ENCODE data around the gene JCAD. TPM values are rescaled to one million over a fixed set of nuclear protein-coding genes. Genes with fewer than 3 reads are reported as not detected.
"Not testable (repeated sequence)": the region's sequence is repeated elsewhere in the genome, so short reads cannot be mapped to it uniquely, and the experiment has no call there.

The JCAD gene
- total RNA-seq, 1 experiment from 2014 or later = 10.0 TPM

DNA sequence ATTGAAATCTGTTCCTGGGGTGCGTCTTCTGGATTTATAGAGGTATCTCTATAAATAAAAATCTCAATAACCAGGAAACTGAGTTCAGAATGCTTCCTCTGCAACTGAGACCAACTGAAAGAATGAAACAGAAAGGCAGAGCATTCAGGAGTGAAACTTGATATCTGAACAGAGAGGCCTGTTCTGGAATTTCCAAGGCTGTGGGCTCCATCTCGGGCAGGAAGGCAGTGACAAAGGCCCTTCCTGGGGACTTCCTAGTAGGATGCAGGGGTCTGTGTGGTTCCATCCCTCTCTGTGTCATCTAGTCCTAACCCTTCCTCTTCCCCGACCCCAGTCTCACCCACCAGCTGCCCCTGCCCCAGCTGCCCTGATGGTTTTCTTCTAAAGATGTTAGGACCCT lies 52.0 kb downstream of the JCAD start:
- no TSS peak for BruUV-seq (replicated peaks)
- Mint-ChIP-seq H3K36me3 (ENCODE audit: insufficient read depth, unreplicated experiment) (no peaks in the 10 kb centered on the region), H3K9me3 (ENCODE audit: unreplicated experiment) (no peaks in the 10 kb centered on the region), H3K4me1 (ENCODE audit: low read depth, unreplicated experiment) (peaks cover 8% of the 10 kb centered on the region), H3K4me3 (ENCODE audit: unreplicated experiment) (no peak overlapping the region), H3K27me3 (ENCODE audit: insufficient read depth, unreplicated experiment) (no peaks in the 10 kb centered on the region), H3K27ac (ENCODE audit: unreplicated experiment) (no peak overlapping the region)
- H3K36me3 ChIP-seq (ENCODE audit: control insufficient read depth, insufficient read depth, low read length) = no peaks in the 10 kb centered on the region
- ChIA-PET POLR2A (no interaction called here), CTCF (interaction anchor here (0.6 kb wide), 1 partner anchor 145 kb away, joined by 4 read pairs; no protein-coding TSS in a partner anchor)
- H3K9me3 ChIP-seq = no peaks in the 10 kb centered on the region
- no peak for DNase-seq
- H3K4me1 ChIP-seq = peaks cover 4% of the 10 kb centered on the region
- no peak overlapping the region for H3K4me3 ChIP-seq (ENCODE audit: low read depth, low read length)
- TF ChIP-seq, protein P1, sequence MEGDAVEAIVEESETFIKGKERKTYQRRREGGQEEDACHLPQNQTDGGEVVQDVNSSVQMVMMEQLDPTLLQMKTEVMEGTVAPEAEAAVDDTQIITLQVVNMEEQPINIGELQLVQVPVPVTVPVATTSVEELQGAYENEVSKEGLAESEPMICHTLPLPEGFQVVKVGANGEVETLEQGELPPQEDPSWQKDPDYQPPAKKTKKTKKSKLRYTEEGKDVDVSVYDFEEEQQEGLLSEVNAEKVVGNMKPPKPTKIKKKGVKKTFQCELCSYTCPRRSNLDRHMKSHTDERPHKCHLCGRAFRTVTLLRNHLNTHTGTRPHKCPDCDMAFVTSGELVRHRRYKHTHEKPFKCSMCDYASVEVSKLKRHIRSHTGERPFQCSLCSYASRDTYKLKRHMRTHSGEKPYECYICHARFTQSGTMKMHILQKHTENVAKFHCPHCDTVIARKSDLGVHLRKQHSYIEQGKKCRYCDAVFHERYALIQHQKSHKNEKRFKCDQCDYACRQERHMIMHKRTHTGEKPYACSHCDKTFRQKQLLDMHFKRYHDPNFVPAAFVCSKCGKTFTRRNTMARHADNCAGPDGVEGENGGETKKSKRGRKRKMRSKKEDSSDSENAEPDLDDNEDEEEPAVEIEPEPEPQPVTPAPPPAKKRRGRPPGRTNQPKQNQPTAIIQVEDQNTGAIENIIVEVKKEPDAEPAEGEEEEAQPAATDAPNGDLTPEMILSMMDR (IDR thresholded peaks at IDR 0.05; ENCODE audit: insufficient read depth in 1 of 2, low read depth in 1 of 2, low read length in 1 of 2, severe bottlenecking in 1 of 2, unreplicated experiment in 1 of 2) = no peak
- intact Hi-C loops (cut with micrococcal nuclease; ENCODE audit: unreplicated experiment) = no loop called here
- H3K27me3 ChIP-seq (replicated peaks; ENCODE audit: control insufficient read depth, insufficient read depth, low read length) = no peaks in the 10 kb centered on the region

DNA sequence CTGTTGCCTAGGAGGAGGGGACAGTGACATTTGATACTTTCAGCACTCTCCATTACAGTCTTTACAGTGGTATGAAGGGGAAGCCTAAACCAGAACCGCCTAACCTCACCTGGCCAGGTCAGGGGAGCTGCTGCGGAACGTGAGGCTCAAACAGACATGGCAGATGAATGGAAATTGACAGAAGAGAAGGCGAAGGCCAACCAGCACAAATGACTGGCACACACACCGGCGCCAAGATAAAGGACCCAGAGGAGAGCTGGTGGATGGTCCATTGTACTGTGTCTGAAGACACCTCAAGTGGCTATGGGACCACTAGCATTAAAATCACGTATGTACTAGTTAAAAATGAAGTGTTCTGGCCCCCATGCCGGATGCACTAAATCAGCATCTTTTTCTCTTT lies 53.0 kb downstream of the JCAD start:
- Histone ChIP-seq H3K4me1 (peaks cover 14% of the 10 kb centered on the region), H3K4me3 (ENCODE audit: low read depth, low read length) (no peak overlapping the region), H3K36me3 (ENCODE audit: control insufficient read depth, insufficient read depth, low read length) (no peaks in the 10 kb centered on the region), H3K27me3 (replicated peaks; ENCODE audit: control insufficient read depth, insufficient read depth, low read length) (no peaks in the 10 kb centered on the region), H3K9me3 (no peaks in the 10 kb centered on the region)
- BruUV-seq (replicated peaks) = no TSS peak
- no peaks in the 10 kb centered on the region for H3K9me3 Mint-ChIP-seq (ENCODE audit: unreplicated experiment)
- intact Hi-C loops (cut with micrococcal nuclease; ENCODE audit: unreplicated experiment) = no loop called here
- no peaks in the 10 kb centered on the region for H3K36me3 Mint-ChIP-seq (ENCODE audit: insufficient read depth, unreplicated experiment)
- CTCF ChIA-PET = no interaction called here
- POLR2A ChIA-PET = interaction anchor here (0.6 kb wide), 1 partner anchor 318 kb away, joined by 3 read pairs; no protein-coding TSS in a partner anchor
- DNase-seq = no peak
- no peak overlapping the region for H3K27ac Mint-ChIP-seq (ENCODE audit: unreplicated experiment)
- H3K4me1 Mint-ChIP-seq (ENCODE audit: low read depth, unreplicated experiment) = peaks cover 18% of the 10 kb centered on the region
- TF ChIP-seq, protein P1 (IDR thresholded peaks at IDR 0.05; ENCODE audit: insufficient read depth in 1 of 2, low read depth in 1 of 2, low read length in 1 of 2, severe bottlenecking in 1 of 2, unreplicated experiment in 1 of 2) = no peak
- H3K27me3 Mint-ChIP-seq (ENCODE audit: insufficient read depth, unreplicated experiment) = no peaks in the 10 kb centered on the region
- no peak overlapping the region for H3K4me3 Mint-ChIP-seq (ENCODE audit: unreplicated experiment)

DNA sequence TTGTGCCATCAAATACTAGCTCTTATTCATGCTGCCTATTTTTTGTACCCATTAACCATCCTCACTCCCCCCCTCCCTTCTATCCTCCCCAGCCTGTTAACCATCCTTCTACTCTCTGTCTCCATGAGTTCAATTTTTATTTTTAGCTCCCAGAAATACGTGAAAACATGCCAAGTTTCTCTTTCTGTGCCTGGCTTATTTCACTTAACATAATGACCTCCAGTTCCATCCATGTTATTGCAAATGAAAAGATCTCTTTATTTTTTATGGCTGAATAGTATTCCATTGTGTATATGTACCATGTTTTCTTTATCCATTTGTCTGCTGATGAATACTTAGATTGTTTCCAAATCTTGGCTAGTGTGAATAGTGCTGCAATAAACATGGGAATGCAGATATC lies 54.3 kb downstream of the JCAD start:
- not testable (repeated sequence) for H3K9me3 ChIP-seq

More for the DNA sequence above, 54.3 kb downstream of the JCAD start:
- H3K4me3 Mint-ChIP-seq (ENCODE audit: unreplicated experiment); H3K9me3 Mint-ChIP-seq (ENCODE audit: unreplicated experiment); DNase-seq; intact Hi-C loops (cut with micrococcal nuclease; ENCODE audit: unreplicated experiment); H3K36me3 ChIP-seq (ENCODE audit: control insufficient read depth, insufficient read depth, low read length); H3K27me3 Mint-ChIP-seq (ENCODE audit: insufficient read depth, unreplicated experiment); H3K27me3 ChIP-seq (replicated peaks; ENCODE audit: control insufficient read depth, insufficient read depth, low read length); H3K27ac Mint-ChIP-seq (ENCODE audit: unreplicated experiment); BruUV-seq (replicated peaks); POLR2A ChIA-PET; H3K36me3 Mint-ChIP-seq (ENCODE audit: insufficient read depth, unreplicated experiment); H3K4me3 ChIP-seq (ENCODE audit: low read depth, low read length): not testable (repeated sequence)
- CTCF ChIA-PET = interaction anchor here (0.7 kb wide), 1 partner anchor 180 kb away, joined by 13 read pairs; no protein-coding TSS in a partner anchor
- H3K4me1 ChIP-seq = peaks cover 27% of the 10 kb centered on the region
- peaks cover 31% of the 10 kb centered on the region for H3K4me1 Mint-ChIP-seq (ENCODE audit: low read depth, unreplicated experiment)
